GM21526 (cell line): Measurements from ENCODE around the gene SERPINC1.
"Not testable (repeated sequence)": the region's sequence is repeated elsewhere in the genome, so short reads cannot be mapped to it uniquely, and the experiment has no call there.

ENCODE experiments used
- ATAC-seq: cut with Tn5 transposase; IDR thresholded peaks from one replicate; pipeline ENCODE4 v1.9.1; 2021; ENCODE audit warnings: moderate library complexity; ENCODE audit not compliant: unreplicated experiment, low FRiP score

The SERPINC1 gene

DNA sequence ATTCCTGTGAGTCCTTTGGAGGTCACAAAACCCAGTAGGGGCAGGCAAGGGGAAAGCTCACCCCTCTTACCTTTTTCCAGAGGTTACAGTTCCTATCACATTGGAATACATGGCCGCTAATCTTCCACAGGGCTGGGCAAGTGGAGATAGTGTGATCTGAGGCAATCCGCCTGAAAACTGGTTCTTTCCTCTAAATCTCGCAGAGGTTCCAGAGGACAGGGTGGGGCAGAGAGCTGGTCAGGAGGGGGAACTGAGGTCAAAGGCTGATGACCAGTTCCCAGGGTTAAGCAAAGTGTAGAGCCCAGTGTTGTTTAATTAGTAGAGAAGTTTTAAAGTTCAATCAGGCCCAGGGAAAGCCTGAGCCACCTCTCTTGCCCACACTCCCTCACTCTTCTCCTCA lies at the start of gene SERPINC1:
TSS of gene SERPINC1 (minus strand) at position 179 of the 400 bp plus-strand sequence. CDS start at position 111, 68 bp downstream.
- no peak for ATAC-seq

- not testable (repeated sequence) for ATAC-seq
Observed at GRCh38 chr1:173965896-173966295, 48.8 kb upstream of the SERPINC1 start.

DNA sequence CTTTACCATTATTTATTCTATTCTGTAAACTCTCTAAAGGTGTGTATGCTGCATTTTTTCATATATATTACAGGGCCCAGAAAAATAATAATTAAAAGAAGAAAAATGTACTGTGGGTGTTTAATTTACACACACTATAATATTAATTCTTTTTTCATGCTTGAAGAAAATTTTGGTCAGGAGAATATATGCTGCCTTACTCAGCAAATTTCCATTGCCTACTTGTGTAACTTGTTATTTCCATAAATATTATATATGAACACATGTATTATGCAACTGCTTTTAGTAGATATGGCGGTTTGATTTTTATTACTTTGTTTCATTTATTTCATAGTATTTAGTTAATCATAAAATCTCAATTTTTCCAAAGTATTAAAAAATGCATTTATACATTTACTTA lies 46.4 kb upstream of the SERPINC1 start:
- ATAC-seq: no peak

DNA sequence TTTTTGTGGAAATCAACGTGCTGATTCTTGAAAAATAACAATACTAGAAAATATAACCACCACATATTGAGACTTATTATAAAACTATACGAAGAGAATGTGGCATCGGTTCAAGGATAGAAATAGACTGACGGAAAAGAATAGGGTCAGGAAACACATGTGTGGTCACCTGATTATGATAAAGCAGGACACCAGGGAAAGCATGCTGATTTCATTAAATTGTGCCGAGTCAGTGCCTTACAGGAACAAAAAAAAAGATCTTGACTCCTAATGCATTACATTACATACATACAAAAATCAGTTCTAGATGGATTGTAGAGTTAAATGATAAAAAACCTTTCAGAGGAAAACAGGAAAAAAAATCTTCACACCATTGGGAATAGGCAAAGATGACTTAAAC lies 43.5 kb upstream of the SERPINC1 start:
- no peak for ATAC-seq

- ATAC-seq: no peak
Observed at GRCh38 chr1:173954179-173954578, 37.1 kb upstream of the SERPINC1 start.

- no peak for ATAC-seq
Observed at GRCh38 chr1:173948594-173948993, 31.5 kb upstream of the SERPINC1 start.

DNA sequence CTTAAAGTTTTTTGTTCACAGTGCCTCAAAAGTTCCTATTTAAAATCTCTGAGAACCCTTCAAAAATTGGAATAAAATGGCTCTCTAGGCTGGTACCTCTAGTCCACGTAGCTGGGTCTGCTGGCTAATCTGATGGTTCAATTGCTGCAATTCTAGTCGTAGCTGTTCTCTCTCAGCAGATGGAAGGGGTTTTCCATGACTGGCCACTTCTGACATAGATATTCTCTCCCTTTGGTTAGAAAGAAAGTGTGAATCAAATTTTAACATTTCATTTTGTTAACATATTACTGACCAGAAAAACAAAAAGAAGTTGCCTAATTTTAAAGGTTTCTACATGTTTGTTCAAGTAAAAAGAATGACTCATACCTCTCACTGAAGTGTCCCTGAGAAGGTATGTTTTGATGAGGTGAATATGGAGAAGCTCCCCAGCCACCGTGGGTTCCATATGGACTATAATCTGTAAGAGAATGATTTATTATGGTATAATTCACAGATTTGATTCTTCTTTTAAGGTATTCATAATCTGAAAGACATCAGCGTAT lies 29.3 kb upstream of the SERPINC1 start:
- no peak for ATAC-seq

DNA sequence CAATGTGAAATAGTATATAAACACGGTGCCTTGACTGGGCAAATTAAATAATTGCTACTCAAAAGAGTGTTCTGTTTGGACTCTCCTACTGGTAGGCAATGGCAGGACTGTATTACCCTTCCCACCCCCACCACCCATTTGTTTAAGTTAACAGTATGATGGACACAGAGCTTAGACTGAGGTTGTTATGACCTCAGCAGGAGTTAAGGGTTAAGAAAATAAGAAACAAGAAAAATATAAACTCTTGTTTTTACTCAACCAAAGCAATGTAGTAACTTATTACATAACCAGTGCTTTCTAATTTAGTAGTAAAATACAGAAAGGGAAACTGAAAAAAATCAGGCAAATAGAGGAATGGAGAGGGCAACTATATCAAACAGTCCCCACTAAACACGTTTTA lies 19.9 kb upstream of the SERPINC1 start:
- no peak for ATAC-seq

DNA sequence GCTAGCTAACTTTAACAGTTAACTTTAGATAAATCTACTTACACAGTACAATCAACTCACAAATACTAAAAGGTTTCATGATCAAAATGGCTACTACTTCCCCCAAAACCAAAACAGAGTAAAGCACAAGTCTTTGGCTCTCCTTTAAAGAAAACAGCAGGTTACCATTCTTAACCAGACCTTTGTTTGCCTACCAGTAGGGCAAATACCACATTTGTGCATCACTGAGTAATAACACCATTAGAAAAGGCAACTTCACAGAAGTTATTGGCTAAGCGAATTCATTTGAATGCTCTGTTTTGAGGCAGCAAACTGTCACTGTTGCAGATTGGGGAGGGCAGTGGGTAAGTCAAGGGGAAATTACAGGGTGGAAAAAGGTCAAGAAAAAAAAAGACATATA lies 17.3 kb upstream of the SERPINC1 start:
- no peak for ATAC-seq

GRCh38 chr1:173930541-173930940 lies 13.4 kb upstream of the SERPINC1 start:
- ATAC-seq: not testable (repeated sequence)

DNA sequence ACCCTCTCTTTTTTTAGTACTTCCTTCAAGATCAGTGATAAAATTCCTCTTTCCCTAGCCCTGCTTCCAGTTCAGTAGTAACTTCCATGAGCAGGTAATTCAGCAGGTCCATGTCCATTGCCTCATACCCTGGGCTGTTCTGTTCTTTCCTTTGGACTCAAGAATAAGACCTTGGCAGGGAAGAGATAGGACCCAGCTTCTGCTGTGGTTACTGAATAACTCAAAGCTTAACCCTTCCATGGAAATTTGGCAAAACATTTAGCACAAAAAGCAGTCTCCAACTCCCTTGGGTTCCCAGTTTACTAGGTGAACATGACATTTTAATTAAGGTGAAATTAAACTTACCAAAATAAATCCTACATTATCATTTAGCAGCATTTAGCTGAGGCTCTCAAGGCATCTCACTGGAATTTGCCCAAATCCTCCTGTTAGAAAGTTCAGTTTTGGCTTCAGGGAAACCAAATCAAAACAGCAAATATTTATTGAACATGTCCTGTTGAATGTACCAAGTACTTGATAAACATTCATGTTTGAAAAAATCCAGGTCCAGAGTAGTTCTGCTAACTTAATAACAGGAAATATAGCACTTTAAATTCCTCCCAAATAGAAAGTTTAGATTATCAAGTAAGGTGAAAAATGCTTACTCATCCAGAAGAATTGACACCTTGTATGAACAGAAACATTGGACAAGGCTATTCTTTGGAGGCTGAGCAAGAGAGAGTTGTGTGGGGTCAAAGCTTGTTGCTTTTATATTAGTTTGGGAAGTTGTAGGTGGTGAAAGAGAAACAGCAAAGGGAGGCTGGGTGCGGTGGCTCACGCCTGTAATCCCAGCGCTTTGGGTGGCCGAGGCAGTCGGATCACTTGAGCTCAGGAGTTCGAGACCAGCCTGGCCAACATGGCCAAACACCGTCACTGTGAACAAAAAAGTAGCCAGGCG lies 8.4 kb upstream of the SERPINC1 start:
- ATAC-seq: no peak

DNA sequence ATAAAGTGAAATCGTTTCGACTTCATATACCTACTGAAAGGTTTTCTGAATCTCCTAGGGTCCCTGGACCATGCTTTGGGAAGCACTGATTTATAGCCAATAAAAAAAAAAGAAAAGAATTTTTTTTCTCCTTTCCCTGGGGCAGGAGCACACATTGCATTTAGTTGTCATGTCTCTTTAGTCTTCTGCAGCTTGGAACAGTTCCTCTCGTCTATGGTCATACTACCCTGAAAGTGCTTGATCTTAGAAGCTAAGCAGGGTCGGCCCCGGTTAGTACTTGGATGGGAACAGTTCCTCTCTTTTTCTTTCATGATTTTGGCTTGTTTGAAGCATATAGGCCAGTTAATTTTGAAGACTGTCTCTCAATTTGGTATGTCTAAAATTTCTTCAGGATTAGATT lies 3.7 kb upstream of the SERPINC1 start:
- ATAC-seq: no peak

DNA sequence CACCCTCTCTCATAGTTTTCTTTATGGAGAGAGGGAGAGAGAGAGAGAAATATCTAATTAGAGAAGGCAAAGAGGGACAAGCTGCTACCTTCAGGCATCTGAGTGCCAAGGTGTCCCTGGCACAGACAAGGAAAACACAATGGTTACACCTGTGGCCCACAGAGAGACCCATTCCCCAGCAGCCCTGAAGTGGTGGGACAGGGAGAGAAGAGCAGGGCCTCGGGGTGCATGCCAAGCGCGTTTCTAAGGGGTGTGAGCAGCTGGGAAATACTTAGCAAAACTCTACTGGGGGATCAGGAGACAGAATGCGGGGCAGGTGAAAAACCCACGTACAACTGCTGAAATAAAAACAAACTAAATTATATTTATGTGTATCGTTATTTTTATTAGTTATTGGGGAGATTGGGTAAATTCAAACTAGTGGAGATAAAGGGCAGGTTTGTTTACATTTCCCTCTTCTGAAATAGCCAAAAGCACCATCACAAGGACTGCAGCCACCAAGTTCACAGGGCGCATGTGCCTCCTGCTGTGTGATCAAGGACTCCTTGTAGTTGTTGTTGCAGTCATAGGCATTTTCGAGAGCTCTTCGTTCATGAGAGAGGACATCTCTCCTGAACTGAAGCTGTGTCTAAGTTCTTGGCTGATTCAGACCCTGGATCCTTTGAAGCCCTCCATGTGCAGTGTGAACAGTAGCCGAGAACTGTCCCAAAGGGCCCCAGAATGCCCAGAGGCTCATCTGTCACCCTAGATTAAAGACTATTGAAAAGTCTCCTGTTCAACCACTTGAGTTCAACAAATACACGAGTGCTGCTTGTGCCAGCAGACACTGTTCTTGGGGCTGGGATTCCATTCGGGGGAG lies 737 bp upstream of the SERPINC1 start:
- no peak for ATAC-seq

DNA sequence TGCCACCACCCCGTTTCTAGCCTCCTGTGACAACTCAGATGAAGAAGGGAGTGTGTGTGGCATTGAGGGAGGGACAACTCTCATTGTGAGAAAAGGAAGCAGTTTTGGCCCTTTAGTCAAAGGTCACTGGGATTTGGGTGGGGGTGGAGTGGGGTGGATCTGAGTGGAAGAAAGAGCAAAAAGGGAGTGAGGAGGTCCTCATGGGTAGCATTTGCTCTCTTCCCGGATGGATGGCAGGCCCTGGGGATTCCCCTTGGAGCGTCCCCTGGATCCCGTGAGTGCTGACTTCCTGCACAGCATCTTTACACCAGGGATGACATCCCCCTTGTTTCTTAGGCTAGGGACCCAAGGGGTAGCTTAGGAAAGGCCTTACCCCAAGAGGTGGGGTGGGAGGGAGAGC lies 460 bp downstream of the SERPINC1 start:
- no peak for ATAC-seq

- no peak for ATAC-seq
Observed at GRCh38 chr1:173915596-173915995, 1.5 kb downstream of the SERPINC1 start.

DNA sequence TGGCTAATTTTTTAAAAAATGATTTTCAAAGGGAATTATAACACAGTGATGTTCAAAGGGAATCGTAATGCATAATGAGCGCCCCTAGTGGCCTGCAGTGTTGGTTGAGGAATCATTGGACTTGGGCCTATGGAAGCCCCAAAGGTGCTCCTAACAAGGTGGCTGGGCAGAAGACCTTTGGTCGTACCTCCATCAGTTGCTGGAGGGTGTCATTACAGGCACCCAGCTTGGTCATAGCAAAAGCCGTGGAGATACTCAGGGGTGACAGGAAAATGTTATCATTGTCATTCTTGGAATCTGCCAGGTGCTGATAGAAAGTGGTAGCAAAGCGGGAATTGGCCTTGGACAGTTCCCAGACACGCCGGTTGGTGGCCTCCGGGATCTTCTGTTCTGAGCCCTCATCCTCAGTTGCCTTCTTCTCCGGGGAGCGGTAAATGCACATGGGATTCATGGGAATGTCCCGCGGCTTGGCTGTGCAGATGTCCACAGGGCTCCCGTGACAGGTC lies 2.7 kb downstream of the SERPINC1 start:
- no peak for ATAC-seq

DNA sequence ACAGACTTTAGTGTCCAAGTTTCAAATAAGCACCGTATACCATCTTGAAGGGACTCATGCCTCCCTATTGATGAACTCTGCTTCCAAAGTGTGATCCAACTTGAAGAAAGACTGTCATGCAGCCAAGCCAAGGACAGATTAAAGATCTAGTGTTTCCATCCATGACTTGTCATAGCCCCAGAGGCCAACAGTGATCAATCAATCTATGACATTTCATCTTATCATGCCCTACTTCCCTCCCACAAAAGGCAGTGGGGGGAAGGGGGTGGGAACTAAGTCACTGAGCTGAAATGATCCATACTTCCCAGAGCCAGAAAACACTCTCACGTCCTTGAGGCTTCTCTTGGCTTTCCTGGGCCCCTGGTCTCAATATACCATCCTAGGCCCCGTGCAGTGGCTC lies 4.0 kb downstream of the SERPINC1 start:
- no peak for ATAC-seq

GRCh38 chr1:173903827-173904531 lies 13.1 kb downstream of the SERPINC1 start:
- ATAC-seq: no peak

- no peak for ATAC-seq
Observed at GRCh38 chr1:173900992-173901391, 16.1 kb downstream of the SERPINC1 start.

DNA sequence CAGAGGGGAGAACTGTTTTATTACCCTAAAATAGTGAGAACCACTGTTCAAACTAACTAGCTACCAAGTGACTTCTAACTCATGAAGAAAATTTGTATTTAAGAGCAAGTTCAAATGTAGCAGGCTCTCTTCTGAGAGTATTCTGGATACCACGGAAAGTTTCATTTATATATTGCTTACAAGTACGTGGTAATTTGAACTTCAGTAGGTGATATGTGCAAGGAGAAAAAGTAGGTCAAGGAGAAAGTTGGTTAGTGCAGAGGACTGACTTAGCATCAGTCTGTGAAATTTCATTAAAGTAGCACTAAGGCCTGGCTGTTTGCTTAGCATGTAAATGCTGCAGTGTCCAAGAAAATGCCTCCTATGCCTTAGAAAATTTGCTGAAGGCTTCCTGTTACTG lies 16.7 kb downstream of the SERPINC1 start:
- ATAC-seq: no peak
